ENCODE data around the gene MAPK7. TPM values are rescaled to one million over a fixed set of nuclear protein-coding genes. Genes with fewer than 3 reads are reported as not detected.
A peak's percentile ranks its signal among the peaks of the same experiment; 100 is the strongest.

Gene MAPK7
- total and polyA plus RNA-seq, 10 of the 15 experiments (the other 5 are each of a cell fraction or from before 2014, with no cell fraction given): 0.37 to 13.5 (median 5.6) TPM

DNA sequence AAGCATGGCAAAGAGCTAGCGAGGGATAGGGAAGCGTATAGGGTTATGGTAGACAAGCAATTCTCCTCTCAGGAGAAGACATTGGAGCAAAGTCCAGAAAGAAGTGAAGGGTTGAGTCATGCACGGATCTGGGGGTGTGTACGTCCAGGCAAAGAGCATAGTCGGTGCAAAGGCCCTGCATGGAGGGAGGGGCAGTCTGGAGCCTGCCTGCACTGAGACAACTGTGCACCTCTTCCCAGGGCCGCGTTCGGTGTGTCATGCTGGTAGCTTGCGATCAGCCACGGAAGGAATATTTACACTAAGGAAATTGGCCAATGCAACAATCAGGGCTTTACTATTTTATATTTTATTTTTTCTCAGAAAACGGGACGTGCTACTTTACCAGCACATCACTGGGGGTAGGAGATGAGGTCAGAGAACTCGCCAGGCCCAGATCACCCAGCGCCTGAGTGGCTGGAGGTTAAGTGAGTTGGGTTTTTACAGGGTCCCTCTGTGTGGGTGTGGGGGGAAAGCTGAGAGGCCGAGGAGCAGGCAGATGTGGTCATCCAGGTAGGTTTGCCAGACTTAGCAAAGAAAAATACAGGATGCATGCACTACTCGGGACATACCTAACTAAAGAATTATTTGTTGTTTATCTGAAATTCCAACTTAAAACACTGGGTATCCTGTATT is 9.1 kb upstream of the MAPK7 start (continued):
- TF ChIP-seq RB1 (IDR thresholded peaks at IDR 0.05; ENCODE audit: borderline replicate concordance) (no peak), MXI1 (IDR thresholded peaks at IDR 0.05; ENCODE audit: low read depth, low read length) (no peak), NFXL1 (IDR thresholded peaks at IDR 0.05; ENCODE audit: borderline replicate concordance) (no peak), NRF1 (conservative IDR thresholded peaks at IDR 0.05; ENCODE audit: low read depth, low read length) (no peak)
- TF ChIP-seq, protein P1, sequence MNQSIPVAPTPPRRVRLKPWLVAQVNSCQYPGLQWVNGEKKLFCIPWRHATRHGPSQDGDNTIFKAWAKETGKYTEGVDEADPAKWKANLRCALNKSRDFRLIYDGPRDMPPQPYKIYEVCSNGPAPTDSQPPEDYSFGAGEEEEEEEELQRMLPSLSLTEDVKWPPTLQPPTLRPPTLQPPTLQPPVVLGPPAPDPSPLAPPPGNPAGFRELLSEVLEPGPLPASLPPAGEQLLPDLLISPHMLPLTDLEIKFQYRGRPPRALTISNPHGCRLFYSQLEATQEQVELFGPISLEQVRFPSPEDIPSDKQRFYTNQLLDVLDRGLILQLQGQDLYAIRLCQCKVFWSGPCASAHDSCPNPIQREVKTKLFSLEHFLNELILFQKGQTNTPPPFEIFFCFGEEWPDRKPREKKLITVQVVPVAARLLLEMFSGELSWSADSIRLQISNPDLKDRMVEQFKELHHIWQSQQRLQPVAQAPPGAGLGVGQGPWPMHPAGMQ (IDR thresholded peaks at IDR 0.05; ENCODE audit: borderline replicate concordance): no peak

DNA sequence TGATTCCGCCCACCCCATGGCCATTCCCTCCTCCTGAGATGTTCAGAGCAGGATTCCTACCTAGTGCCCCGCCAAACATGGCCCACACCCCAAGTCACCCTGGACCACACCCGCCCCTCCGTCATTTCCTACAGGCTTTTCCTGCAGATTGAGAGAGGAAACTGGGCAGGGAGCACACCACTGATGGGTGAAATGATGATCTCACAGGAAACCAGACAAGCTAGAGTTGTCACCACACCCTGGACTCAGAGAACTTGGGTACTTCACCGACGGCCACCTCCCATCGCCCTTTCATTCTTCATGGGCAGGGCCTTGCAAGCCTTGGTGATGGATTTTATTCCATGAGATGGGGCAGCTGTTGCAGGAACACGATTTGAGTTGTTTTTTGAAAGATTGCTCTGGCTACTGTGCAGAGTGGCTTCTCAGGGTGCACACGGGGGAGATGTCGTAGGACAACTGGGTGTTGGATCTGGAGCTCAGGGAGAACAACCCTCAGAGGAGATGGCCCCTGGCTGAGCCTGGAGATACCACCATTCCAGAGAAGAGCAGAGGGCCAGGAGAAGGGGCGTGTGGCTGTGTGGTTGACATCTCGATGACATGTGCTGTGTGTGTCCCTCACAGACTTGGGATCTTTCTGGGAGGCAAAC is 8.3 kb upstream of the MAPK7 start:
- intact Hi-C loops (cut with micrococcal nuclease; ENCODE audit: unreplicated experiment): loop anchor here (10.0 kb wide), 1 partner anchor 275 kb away; the partner anchor contains the start of gene ALDH3A2
- Histone ChIP-seq H3K4me2 (ENCODE audit: control insufficient read depth, insufficient read depth) (peak overlapping the region; percentile 2; the same call in 1 of the 2 replicates), H3K27ac (ENCODE audit: control insufficient read depth, insufficient read depth) (no peak overlapping the region)

More for the DNA sequence above, 8.3 kb upstream of the MAPK7 start:
- RAD21 ChIA-PET (ENCODE audit: unreplicated experiment): no interaction called here
- POLR2A ChIA-PET: interaction anchor here (0.9 kb wide), 1 partner anchor 8 kb away, joined by 4 read pairs; the partner anchor contains the start of gene MAPK7
- WGBS (ENCODE audit: insufficient coverage, insufficient replicate concordance, low lambda C conversion rate, missing lambda C conversion rate): 44% methylated on average over 12 of the region's 12 CpGs
- H4K20me1 ChIP-seq (ENCODE audit: control insufficient read depth, insufficient read depth): 0 out of 2 replicates have a peak, but pooled peaks cover 3% of the 10 kb centered on the region
- FAIRE-seq (no peak), DNase-seq (ENCODE audit: low read depth, low spot score) (no peak), ATAC-seq (peak; percentile 29; the same call in 2 of the 3 replicates)
- H3K9ac ChIP-seq (ENCODE audit: control insufficient read depth, insufficient read depth, low read length): no peak overlapping the region
- CTCF ChIA-PET: interaction anchor here (0.8 kb wide), 1 partner anchor 10 kb away, joined by 4 read pairs; no protein-coding TSS in a partner anchor
- no peak overlapping the region for H3K4me3 ChIP-seq
- no peaks in the 10 kb centered on the region for H3K36me3 ChIP-seq (ENCODE audit: control insufficient read depth in 2 of 2, insufficient read depth in 2 of 2, low read length in 1 of 2)
- H3K79me2 ChIP-seq (ENCODE audit: control insufficient read depth, insufficient read depth, low read length): no peaks in the 10 kb centered on the region
- peaks cover 26% of the 10 kb centered on the region for H3K4me1 ChIP-seq (ENCODE audit: control insufficient read depth, insufficient read depth, low read length)
- TF ChIP-seq, protein P2, sequence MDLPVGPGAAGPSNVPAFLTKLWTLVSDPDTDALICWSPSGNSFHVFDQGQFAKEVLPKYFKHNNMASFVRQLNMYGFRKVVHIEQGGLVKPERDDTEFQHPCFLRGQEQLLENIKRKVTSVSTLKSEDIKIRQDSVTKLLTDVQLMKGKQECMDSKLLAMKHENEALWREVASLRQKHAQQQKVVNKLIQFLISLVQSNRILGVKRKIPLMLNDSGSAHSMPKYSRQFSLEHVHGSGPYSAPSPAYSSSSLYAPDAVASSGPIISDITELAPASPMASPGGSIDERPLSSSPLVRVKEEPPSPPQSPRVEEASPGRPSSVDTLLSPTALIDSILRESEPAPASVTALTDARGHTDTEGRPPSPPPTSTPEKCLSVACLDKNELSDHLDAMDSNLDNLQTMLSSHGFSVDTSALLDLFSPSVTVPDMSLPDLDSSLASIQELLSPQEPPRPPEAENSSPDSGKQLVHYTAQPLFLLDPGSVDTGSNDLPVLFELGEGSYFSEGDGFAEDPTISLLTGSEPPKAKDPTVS (IDR thresholded peaks at IDR 0.05; ENCODE audit: low read depth, low read length): no peak
- TF ChIP-seq MYB (IDR thresholded peaks at IDR 0.05; ENCODE audit: borderline replicate concordance, low read depth, low read length) (no peak), ATF7 (IDR thresholded peaks at IDR 0.05; ENCODE audit: low read depth) (no peak), SIN3A (IDR thresholded peaks at IDR 0.05; ENCODE audit: low read depth, low read length) (no peak), POLR2AphosphoS2 (IDR thresholded peaks at IDR 0.05; ENCODE audit: low read depth, low read length) (no peak)
- TF ChIP-seq, protein P3, sequence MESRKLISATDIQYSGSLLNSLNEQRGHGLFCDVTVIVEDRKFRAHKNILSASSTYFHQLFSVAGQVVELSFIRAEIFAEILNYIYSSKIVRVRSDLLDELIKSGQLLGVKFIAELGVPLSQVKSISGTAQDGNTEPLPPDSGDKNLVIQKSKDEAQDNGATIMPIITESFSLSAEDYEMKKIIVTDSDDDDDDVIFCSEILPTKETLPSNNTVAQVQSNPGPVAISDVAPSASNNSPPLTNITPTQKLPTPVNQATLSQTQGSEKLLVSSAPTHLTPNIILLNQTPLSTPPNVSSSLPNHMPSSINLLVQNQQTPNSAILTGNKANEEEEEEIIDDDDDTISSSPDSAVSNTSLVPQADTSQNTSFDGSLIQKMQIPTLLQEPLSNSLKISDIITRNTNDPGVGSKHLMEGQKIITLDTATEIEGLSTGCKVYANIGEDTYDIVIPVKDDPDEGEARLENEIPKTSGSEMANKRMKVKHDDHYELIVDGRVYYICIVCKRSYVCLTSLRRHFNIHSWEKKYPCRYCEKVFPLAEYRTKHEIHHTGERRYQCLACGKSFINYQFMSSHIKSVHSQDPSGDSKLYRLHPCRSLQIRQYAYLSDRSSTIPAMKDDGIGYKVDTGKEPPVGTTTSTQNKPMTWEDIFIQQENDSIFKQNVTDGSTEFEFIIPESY (IDR thresholded peaks at IDR 0.05): no peak
- TF ChIP-seq, protein P4, sequence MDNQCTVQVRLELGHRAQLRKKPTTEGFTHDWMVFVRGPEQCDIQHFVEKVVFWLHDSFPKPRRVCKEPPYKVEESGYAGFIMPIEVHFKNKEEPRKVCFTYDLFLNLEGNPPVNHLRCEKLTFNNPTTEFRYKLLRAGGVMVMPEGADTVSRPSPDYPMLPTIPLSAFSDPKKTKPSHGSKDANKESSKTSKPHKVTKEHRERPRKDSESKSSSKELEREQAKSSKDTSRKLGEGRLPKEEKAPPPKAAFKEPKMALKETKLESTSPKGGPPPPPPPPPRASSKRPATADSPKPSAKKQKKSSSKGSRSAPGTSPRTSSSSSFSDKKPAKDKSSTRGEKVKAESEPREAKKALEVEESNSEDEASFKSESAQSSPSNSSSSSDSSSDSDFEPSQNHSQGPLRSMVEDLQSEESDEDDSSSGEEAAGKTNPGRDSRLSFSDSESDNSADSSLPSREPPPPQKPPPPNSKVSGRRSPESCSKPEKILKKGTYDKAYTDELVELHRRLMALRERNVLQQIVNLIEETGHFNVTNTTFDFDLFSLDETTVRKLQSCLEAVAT (IDR thresholded peaks at IDR 0.05): no peak
- no peak overlapping the region for H2AFZ ChIP-seq (ENCODE audit: control insufficient read depth, low read depth, low read length)
- no TSS peak for BruUV-seq (replicated peaks)
- SMC1A ChIA-PET (ENCODE audit: uncharacterized antibody, unreplicated experiment): interaction anchor here (0.7 kb wide), 1 partner anchor 8 kb away, joined by 3 read pairs; no protein-coding TSS in a partner anchor
- no peaks in the 10 kb centered on the region for H3K9me3 ChIP-seq (replicated peaks; ENCODE audit: control insufficient read depth, insufficient read depth, low read length)
- in situ Hi-C loops (cut with MboI): loop anchor here (5.0 kb wide), 1 partner anchor 392 kb away; no protein-coding TSS in a partner anchor
- no peaks in the 10 kb centered on the region for H3K27me3 ChIP-seq (replicated peaks in 1 of 2; ENCODE audit: control insufficient read depth in 2 of 2, insufficient read depth in 2 of 2, low read length in 1 of 2)
